T-helper 2 cell treated with Interferon-gamma antibody and Interleukin-4, amounts not matched to agents 5 μg/mL and 100 μg/mL, for 36 hours (primary cell): ENCODE results near the gene CNKSR3.
A peak's percentile ranks its signal among the peaks of the same experiment; 100 is the strongest.

Experiments used
- DNase-seq: peaks from one replicate; pipeline ENCODE4 v3.0.0; 2021; ENCODE audit warnings: low spot score
- H3K27ac Mint-ChIP-seq: one replicate; pipeline ENCODE4 v1.8.0; 2021; ENCODE audit warnings: mild to moderate bottlenecking, mixed read lengths
- H3K27me3 Mint-ChIP-seq: one replicate; pipeline ENCODE4 v1.8.0; 2021; ENCODE audit warnings: low read depth, mixed read lengths
- H3K36me3 Mint-ChIP-seq: one replicate; pipeline ENCODE4 v1.8.0; 2021; ENCODE audit warnings: low read depth, mixed read lengths
- H3K4me1 Mint-ChIP-seq: one replicate; pipeline ENCODE4 v1.8.0; 2021; ENCODE audit warnings: low read depth, mixed read lengths
- H3K4me3 Mint-ChIP-seq: one replicate; pipeline ENCODE4 v1.8.0; 2022; ENCODE audit warnings: mild to moderate bottlenecking, moderate library complexity, mixed read lengths
- H3K9me3 Mint-ChIP-seq: one replicate; pipeline ENCODE4 v1.8.0; 2021; ENCODE audit warnings: mixed read lengths

Gene CNKSR3

GRCh38 chr6:154433477-154434241 lies 76.8 kb downstream of the CNKSR3 start:
- no peak for DNase-seq
- Mint-ChIP-seq H3K4me3 (no peak overlapping the region), H3K4me1 (no peaks in the 10 kb centered on the region), H3K36me3 (no peaks in the 10 kb centered on the region), H3K27me3 (peaks cover 4% of the 10 kb centered on the region), H3K9me3 (no peaks in the 10 kb centered on the region), H3K27ac (no peak overlapping the region)

- peaks cover 4% of the 10 kb centered on the region for H3K27me3 Mint-ChIP-seq
- no peaks in the 10 kb centered on the region for H3K4me1 Mint-ChIP-seq
- no peak for DNase-seq
- no peak overlapping the region for H3K27ac Mint-ChIP-seq
- H3K36me3 Mint-ChIP-seq = no peaks in the 10 kb centered on the region
- no peak overlapping the region for H3K4me3 Mint-ChIP-seq
- H3K9me3 Mint-ChIP-seq = no peaks in the 10 kb centered on the region
Measured at GRCh38 chr6:154432533-154433476, 77.7 kb downstream of the CNKSR3 start.

- no peaks in the 10 kb centered on the region for H3K9me3 Mint-ChIP-seq
- H3K27me3 Mint-ChIP-seq = peaks cover 4% of the 10 kb centered on the region
- H3K27ac Mint-ChIP-seq = no peak overlapping the region
- H3K4me1 Mint-ChIP-seq = no peaks in the 10 kb centered on the region
- DNase-seq = no peak
- no peak overlapping the region for H3K4me3 Mint-ChIP-seq
- no peaks in the 10 kb centered on the region for H3K36me3 Mint-ChIP-seq
Measured at GRCh38 chr6:154430481-154430919, 80.0 kb downstream of the CNKSR3 start.

- DNase-seq = no peak
- H3K27ac Mint-ChIP-seq = no peak overlapping the region
Measured at GRCh38 chr6:154429711-154430110, 80.8 kb downstream of the CNKSR3 start.

GRCh38 chr6:154428897-154429296 lies 81.6 kb downstream of the CNKSR3 start:
- H3K9me3 Mint-ChIP-seq = no peaks in the 10 kb centered on the region
- no peak overlapping the region for H3K4me3 Mint-ChIP-seq
- DNase-seq = no peak
- peaks cover 4% of the 10 kb centered on the region for H3K27me3 Mint-ChIP-seq
- no peak overlapping the region for H3K27ac Mint-ChIP-seq
- no peaks in the 10 kb centered on the region for H3K4me1 Mint-ChIP-seq
- no peaks in the 10 kb centered on the region for H3K36me3 Mint-ChIP-seq

More at GRCh38 chr6:154429711-154430110, 80.8 kb downstream of the CNKSR3 start:
- peaks cover 4% of the 10 kb centered on the region for H3K27me3 Mint-ChIP-seq
- H3K4me3 Mint-ChIP-seq = no peak overlapping the region
- no peaks in the 10 kb centered on the region for H3K9me3 Mint-ChIP-seq
- no peaks in the 10 kb centered on the region for H3K4me1 Mint-ChIP-seq
- no peaks in the 10 kb centered on the region for H3K36me3 Mint-ChIP-seq

GRCh38 chr6:154427446-154427845 lies 83.0 kb downstream of the CNKSR3 start:
- H3K36me3 Mint-ChIP-seq = no peaks in the 10 kb centered on the region
- H3K9me3 Mint-ChIP-seq = no peaks in the 10 kb centered on the region
- peaks cover 4% of the 10 kb centered on the region for H3K27me3 Mint-ChIP-seq
- no peak overlapping the region for H3K4me3 Mint-ChIP-seq
- DNase-seq = no peak
- H3K27ac Mint-ChIP-seq = no peak overlapping the region
- no peaks in the 10 kb centered on the region for H3K4me1 Mint-ChIP-seq

- Mint-ChIP-seq H3K36me3 (no peaks in the 10 kb centered on the region), H3K27ac (no peak overlapping the region)
Measured at GRCh38 chr6:154426997-154427396, 83.5 kb downstream of the CNKSR3 start.

GRCh38 chr6:154425034-154425433 lies 85.5 kb downstream of the CNKSR3 start:
- no peak overlapping the region for H3K4me3 Mint-ChIP-seq
- H3K36me3 Mint-ChIP-seq = no peaks in the 10 kb centered on the region
- H3K27ac Mint-ChIP-seq = no peak overlapping the region
- no peaks in the 10 kb centered on the region for H3K9me3 Mint-ChIP-seq
- peaks cover 4% of the 10 kb centered on the region for H3K27me3 Mint-ChIP-seq
- DNase-seq = no peak
- H3K4me1 Mint-ChIP-seq = no peaks in the 10 kb centered on the region

More at GRCh38 chr6:154426997-154427396, 83.5 kb downstream of the CNKSR3 start:
- Mint-ChIP-seq H3K9me3 (no peaks in the 10 kb centered on the region), H3K4me1 (no peaks in the 10 kb centered on the region), H3K4me3 (no peak overlapping the region), H3K27me3 (peaks cover 4% of the 10 kb centered on the region)
- no peak for DNase-seq

GRCh38 chr6:154414021-154414813 lies 96.3 kb downstream of the CNKSR3 start:
- H3K9me3 Mint-ChIP-seq = no peaks in the 10 kb centered on the region
- H3K27me3 Mint-ChIP-seq = no peaks in the 10 kb centered on the region
- H3K36me3 Mint-ChIP-seq = no peaks in the 10 kb centered on the region
- no peak for DNase-seq
- H3K4me1 Mint-ChIP-seq = peaks cover 11% of the 10 kb centered on the region
- no peak overlapping the region for H3K4me3 Mint-ChIP-seq
- H3K27ac Mint-ChIP-seq = no peak overlapping the region

GRCh38 chr6:154412106-154412820 lies 98.2 kb downstream of the CNKSR3 start:
- no peak for DNase-seq
- Mint-ChIP-seq H3K27me3 (no peaks in the 10 kb centered on the region), H3K27ac (no peak overlapping the region), H3K9me3 (no peaks in the 10 kb centered on the region), H3K4me1 (peaks cover 11% of the 10 kb centered on the region), H3K36me3 (no peaks in the 10 kb centered on the region), H3K4me3 (no peak overlapping the region)

- Mint-ChIP-seq H3K27ac (no peak overlapping the region), H3K4me1 (peaks cover 11% of the 10 kb centered on the region), H3K4me3 (no peak overlapping the region), H3K27me3 (no peaks in the 10 kb centered on the region), H3K9me3 (no peaks in the 10 kb centered on the region), H3K36me3 (no peaks in the 10 kb centered on the region)
- no peak for DNase-seq
Measured at GRCh38 chr6:154411076-154411475, 99.4 kb downstream of the CNKSR3 start.

GRCh38 chr6:154410619-154411072 lies 99.8 kb downstream of the CNKSR3 start:
- Mint-ChIP-seq H3K36me3 (no peaks in the 10 kb centered on the region), H3K27ac (no peak overlapping the region), H3K9me3 (no peaks in the 10 kb centered on the region), H3K4me3 (no peak overlapping the region), H3K27me3 (no peaks in the 10 kb centered on the region), H3K4me1 (peaks cover 11% of the 10 kb centered on the region)
- peak; percentile 58 for DNase-seq

- peaks cover 6% of the 10 kb centered on the region for H3K4me1 Mint-ChIP-seq
- H3K27me3 Mint-ChIP-seq = no peaks in the 10 kb centered on the region
- H3K36me3 Mint-ChIP-seq = no peaks in the 10 kb centered on the region
- no peaks in the 10 kb centered on the region for H3K9me3 Mint-ChIP-seq
- H3K4me3 Mint-ChIP-seq = no peak overlapping the region
- DNase-seq = no peak
- H3K27ac Mint-ChIP-seq = no peak overlapping the region
Measured at GRCh38 chr6:154408891-154409500, 101.5 kb downstream of the CNKSR3 start.
